B cell (primary cell): ENCODE data around the gene HHAT. TPM values are rescaled to one million over a fixed set of nuclear protein-coding genes. Genes with fewer than 3 reads are reported as not detected.

Source experiments
- ATAC-seq: fragments of 200-7000 bp; cut with Tn5 transposase; one replicate; pipeline ENCODE4 v1.10.0; 2021; ENCODE audit warnings: low read depth, mild to moderate bottlenecking, moderate number of reproducible peaks, moderate library complexity
- CTCF ChIA-PET: fragments of 350-600 bp; sonication (Branson Sonifier 250); formaldehyde crosslinking; loops from one replicate; lab custom pipeline; 2021; ENCODE audit warnings: antibody characterized with exemption, inconsistent platforms; lab: Charles Lee
- POLR2A ChIA-PET: fragments of 350-600 bp; sonication (Branson Sonifier 250); formaldehyde crosslinking; loops from one replicate; lab custom pipeline; 2021; ENCODE audit warnings: antibody characterized with exemption; lab: Charles Lee
- DNase-seq: peaks from one replicate; pipeline ENCODE4 v3.0.0; 2013
- H2AFZ ChIP-seq: 2 replicates; pipeline ENCODE4 v1.6.1; 2012; ENCODE audit warnings: mild to moderate bottlenecking, low read depth, low read length; ENCODE audit not compliant: insufficient read depth, poor library complexity, severe bottlenecking
- H3K27ac ChIP-seq, 2 donors: 1 replicate in 1 of 2; 2 replicates in 1 of 2; pipeline ENCODE4 v1.5.1; 2012 to 2013; ENCODE audit warnings: low read length in 2 of 2, mild to moderate bottlenecking in 2 of 2, moderate library complexity in 1 of 2
- H3K27me3 ChIP-seq, 4 experiments: fragments of 200-600 bp in 1 of 4; sonication (generic) in 1 of 4; replicated peaks in 1 of 4; 1 replicate in 2 of 4; 2 replicates in 2 of 4; pipeline versions ENCODE4 v1.6.1 to v1.7.0; 2013 to 2016; ENCODE audit warnings: low read length in 3 of 4, mild to moderate bottlenecking in 2 of 4, mixed read lengths in 1 of 4, moderate library complexity in 1 of 4; ENCODE audit not compliant: insufficient read depth in 4 of 4, control insufficient read depth in 3 of 4; ENCODE audit errors: control extremely low read depth in 1 of 4
- H3K36me3 ChIP-seq, 2 experiments: replicated peaks in 1 of 2; 1 replicate in 1 of 2; 2 replicates in 1 of 2; pipeline versions ENCODE4 v1.6.1 to v1.7.1; 2013; ENCODE audit warnings: low read length in 1 of 2; ENCODE audit not compliant: insufficient read depth in 2 of 2, control insufficient read depth in 1 of 2; ENCODE audit errors: control extremely low read depth in 1 of 2, extremely low read depth in 1 of 2
- H3K4me1 ChIP-seq, 2 donors: fragments of 200-600 bp in 1 of 2; sonication (generic) in 1 of 2; 1 replicate in 1 of 2; 2 replicates in 1 of 2; pipeline versions ENCODE4 v1.5.1 to v1.6.1; 2013 to 2017; ENCODE audit warnings: low read length in 2 of 2; ENCODE audit not compliant: control insufficient read depth in 2 of 2, insufficient read depth in 2 of 2
- H3K4me2 ChIP-seq: replicated peaks from 2 replicates; pipeline ENCODE3; 2012; ENCODE audit warnings: mild to moderate bottlenecking, low read depth, low read length; ENCODE audit not compliant: poor library complexity, severe bottlenecking
- H3K4me3 ChIP-seq, 5 experiments: fragments of 200-600 bp in 1 of 5; sonication (generic) in 1 of 5; 1 replicate in 3 of 5; 2 replicates in 2 of 5; pipeline versions ENCODE4 v1.5.1 to v1.7.0; 2011 to 2016; ENCODE audit warnings: low read length in 4 of 5, mild to moderate bottlenecking in 4 of 5, low read depth in 2 of 5, control low read depth in 1 of 5, moderate library complexity in 1 of 5; ENCODE audit not compliant: insufficient read depth in 1 of 5; ENCODE audit errors: control extremely low read depth in 1 of 5, extremely low read depth in 1 of 5
- H3K79me2 ChIP-seq: fragments of 200-600 bp; sonication (generic); one replicate; pipeline ENCODE4 v1.6.0; 2016; ENCODE audit warnings: low read length; ENCODE audit not compliant: control insufficient read depth, insufficient read depth
- H3K9ac ChIP-seq: fragments of 200-600 bp; sonication (generic); 2 replicates; pipeline ENCODE4 v1.6.1; 2017; ENCODE audit warnings: mild to moderate bottlenecking, low read length, moderate library complexity
- H3K9me3 ChIP-seq, 3 donors: one replicate each; pipeline versions ENCODE4 v1.6.1 to v1.7.1; 2013; ENCODE audit warnings: low read length in 2 of 3; ENCODE audit not compliant: control insufficient read depth in 2 of 3, insufficient read depth in 1 of 3; ENCODE audit errors: control extremely low read depth in 1 of 3
- H4K20me1 ChIP-seq: 2 replicates; pipeline ENCODE4 v1.6.0; 2012; ENCODE audit warnings: mild to moderate bottlenecking, low read length; ENCODE audit not compliant: insufficient read depth, control insufficient read depth, poor library complexity, severe bottlenecking
- H3K27ac Mint-ChIP-seq: one replicate; pipeline ENCODE4 v1.8.0; 2021; ENCODE audit warnings: mixed read lengths
- H3K27me3 Mint-ChIP-seq: one replicate; pipeline ENCODE4 v1.8.0; 2021; ENCODE audit warnings: mixed read lengths
- H3K4me1 Mint-ChIP-seq: one replicate; pipeline ENCODE4 v1.8.0; 2021; ENCODE audit warnings: mixed read lengths
- H3K4me3 Mint-ChIP-seq: one replicate; pipeline ENCODE4 v1.8.0; 2021; ENCODE audit warnings: mixed read lengths
- H3K9me3 Mint-ChIP-seq: one replicate; pipeline ENCODE4 v1.8.0; 2022; ENCODE audit warnings: mixed read lengths; ENCODE audit not compliant: insufficient read depth
- CTCF ChIP-seq: fragments of 200-600 bp; IDR thresholded peaks from one replicate; pipeline ENCODE4 v1.8.0; 2022; ENCODE audit warnings: antibody characterized with exemption, mild to moderate bottlenecking
- EZH2 ChIP-seq: IDR thresholded peaks from 2 replicates; pipeline ENCODE4 v1.6.1; 2012; ENCODE audit warnings: borderline replicate concordance, low read depth, mild to moderate bottlenecking, moderate library complexity, low read length; ENCODE audit not compliant: insufficient read depth, poor library complexity, severe bottlenecking
- WGBS: methylation state at CpG from one replicate; pipeline ENCODE4 v1.1.5; 2013; ENCODE audit warnings: missing lambda C conversion rate; ENCODE audit not compliant: insufficient coverage; 5-methylcytosine and 5-hydroxymethylcytosine counted together
- intact Hi-C: fragments of 100-400 bp; cut with micrococcal nuclease; formaldehyde crosslinking; loops from one replicate; pipeline ENCODE4 v1.10.0; 2022
- polyA plus RNA-seq: library from polyadenylated mRNA; depleted of rRNA; stranded (reverse); fragments of >200 nt; gene quantifications from 2 replicates; pipeline ENCODE4 v1.2.3, GENCODE V29; 2012
- total RNA-seq, 2 donors: library from RNA; stranded (reverse); fragments of 120-200 nt in 1 of 2; gene quantifications; 1 replicate in 1 of 2; 2 replicates in 1 of 2; pipeline versions ENCODE4 v1.2.3 to v1.2.4, GENCODE V29; 2013 to 2022

The HHAT gene
- total and polyA plus RNA-seq, 2 donors (not counting 1 experiment from before 2014, with no cell fraction given): 4.0 to 28.2 TPM

GRCh38 chr1:210620867-210621488 lies 292.3 kb downstream of the HHAT start:
- TF ChIP-seq CTCF: no peak
- no peak for TF ChIP-seq EZH2
- no peak for DNase-seq
- Histone ChIP-seq H2AFZ (no peak overlapping the region), H3K4me2 (no peak overlapping the region), H3K4me3 (no peak overlapping the region), H3K27me3 (no peaks in the 10 kb centered on the region), H3K9ac (no peak overlapping the region), H3K27ac (no peak overlapping the region), H3K9me3 (no peaks in the 10 kb centered on the region), H3K4me1 (no peaks in the 10 kb centered on the region), H4K20me1 (no peaks in the 10 kb centered on the region), H3K79me2 (no peaks in the 10 kb centered on the region), H3K36me3 (no peaks in the 10 kb centered on the region)
- H3K4me1 Mint-ChIP-seq: no peaks in the 10 kb centered on the region
- ChIA-PET POLR2A (no interaction called here), CTCF (no interaction called here)
- H3K9me3 Mint-ChIP-seq: no peaks in the 10 kb centered on the region
- 100% methylated on average over 1 of the region's 6 CpGs for WGBS
- H3K27ac Mint-ChIP-seq: no peak overlapping the region
- H3K27me3 Mint-ChIP-seq: no peaks in the 10 kb centered on the region
- intact Hi-C loops: no loop called here
- ATAC-seq: no peak
- no peak overlapping the region for H3K4me3 Mint-ChIP-seq

GRCh38 chr1:210621712-210622111 lies 293.0 kb downstream of the HHAT start:
- H3K9ac ChIP-seq: no peak overlapping the region
- DNase-seq: no peak
- H3K9me3 ChIP-seq: no peaks in the 10 kb centered on the region
- no peak overlapping the region for H2AFZ ChIP-seq
- no peaks in the 10 kb centered on the region for H3K27me3 ChIP-seq
- no peak overlapping the region for H3K4me3 Mint-ChIP-seq
- H3K27ac Mint-ChIP-seq: no peak overlapping the region
- H4K20me1 ChIP-seq: no peaks in the 10 kb centered on the region
- H3K36me3 ChIP-seq: no peaks in the 10 kb centered on the region
- 98% methylated on average over 6 of the region's 6 CpGs for WGBS
- no peaks in the 10 kb centered on the region for H3K4me1 Mint-ChIP-seq
- CTCF ChIA-PET: no interaction called here
- no peak for ATAC-seq
- TF ChIP-seq EZH2 (no peak), CTCF (no peak)
- H3K27ac ChIP-seq: no peak overlapping the region
- H3K4me3 ChIP-seq: no peak overlapping the region
- H3K4me2 ChIP-seq: no peak overlapping the region
- H3K9me3 Mint-ChIP-seq: no peaks in the 10 kb centered on the region
- no peaks in the 10 kb centered on the region for H3K27me3 Mint-ChIP-seq
- no peaks in the 10 kb centered on the region for H3K4me1 ChIP-seq
- POLR2A ChIA-PET: no interaction called here
- H3K79me2 ChIP-seq: no peaks in the 10 kb centered on the region
- intact Hi-C loops: no loop called here
